SIG-M5 (cell line): ENCODE measurements around the gene SLC25A53.
"Not testable (repeated sequence)": the region's sequence is repeated elsewhere in the genome, so short reads cannot be mapped to it uniquely, and the experiment has no call there.

Experiments used
- DNase-seq: peaks from one replicate; lab custom pipeline; 2025; lab: John Stamatoyannopoulos, UW

The SLC25A53 gene

GRCh38 chrX:104134583-104135261 is 22.1 kb downstream of the SLC25A53 start:
- DNase-seq, result no peak

- DNase-seq, result no peak
These were observed 26.0 kb downstream of the SLC25A53 start for GRCh38 chrX:104130808-104131207.

GRCh38 chrX:104126856-104127255 is 30.0 kb downstream of the SLC25A53 start:
- no peak for DNase-seq

GRCh38 chrX:104122829-104123228 is 34.0 kb downstream of the SLC25A53 start:
- no peak for DNase-seq

GRCh38 chrX:104118765-104119164 is 38.0 kb downstream of the SLC25A53 start:
- DNase-seq, result no peak

GRCh38 chrX:104117759-104118158 is 39.0 kb downstream of the SLC25A53 start:
- no peak for DNase-seq

- DNase-seq, result no peak
These were observed 43.4 kb downstream of the SLC25A53 start for GRCh38 chrX:104113222-104113965.

- DNase-seq, result no peak
These were observed 44.4 kb downstream of the SLC25A53 start, which contains the start of gene ZCCHC18 for GRCh38 chrX:104112326-104112951. TSS of gene ZCCHC18 (plus strand) at chrX:104112523. CDS start at chrX:104114112, 1,589 bp downstream.

GRCh38 chrX:104110491-104111240 is 46.1 kb downstream of the SLC25A53 start:
- DNase-seq, result not testable (repeated sequence)

- no peak for DNase-seq
These were observed 47.9 kb downstream of the SLC25A53 start for GRCh38 chrX:104108955-104109354.

- DNase-seq, result no peak
These were observed 51.2 kb downstream of the SLC25A53 start for GRCh38 chrX:104105330-104106262.

GRCh38 chrX:104104676-104105075 is 52.1 kb downstream of the SLC25A53 start:
- no peak for DNase-seq

- DNase-seq, result no peak
These were observed 57.9 kb downstream of the SLC25A53 start for GRCh38 chrX:104098919-104099318.

- no peak for DNase-seq
These were observed 58.5 kb downstream of the SLC25A53 start for GRCh38 chrX:104098151-104098808.

- no peak for DNase-seq
These were observed 70.9 kb downstream of the SLC25A53 start for GRCh38 chrX:104085919-104086318.

GRCh38 chrX:104085477-104085876 is 71.3 kb downstream of the SLC25A53 start:
- no peak for DNase-seq

GRCh38 chrX:104084534-104085277 is 72.1 kb downstream of the SLC25A53 start:
- DNase-seq, result no peak

- DNase-seq, result no peak
These were observed 72.7 kb downstream of the SLC25A53 start for GRCh38 chrX:104084063-104084462.

- DNase-seq, result not testable (repeated sequence)
These were observed 79.0 kb downstream of the SLC25A53 start for GRCh38 chrX:104077854-104078253.
